OCI-LY3 (cell line): ENCODE data around the gene CNTNAP2.

ENCODE experiments used
- EZH2phosphoT487 ChIP-seq: fragments of 200-600 bp; shearing (Covaris generic); IDR thresholded peaks from 2 replicates; pipeline ENCODE4 v1.6.1; 2018; ENCODE audit warnings: antibody characterized with exemption, mixed run types, low read depth
- TF ChIP-seq, protein P1 (sequence below): fragments of 200-600, 300-600 bp; sonication (generic); IDR thresholded peaks from 2 replicates; pipeline ENCODE4 v1.5.1; 2014; ENCODE audit warnings: antibody characterized with exemption, low read length, low read depth

DNA sequence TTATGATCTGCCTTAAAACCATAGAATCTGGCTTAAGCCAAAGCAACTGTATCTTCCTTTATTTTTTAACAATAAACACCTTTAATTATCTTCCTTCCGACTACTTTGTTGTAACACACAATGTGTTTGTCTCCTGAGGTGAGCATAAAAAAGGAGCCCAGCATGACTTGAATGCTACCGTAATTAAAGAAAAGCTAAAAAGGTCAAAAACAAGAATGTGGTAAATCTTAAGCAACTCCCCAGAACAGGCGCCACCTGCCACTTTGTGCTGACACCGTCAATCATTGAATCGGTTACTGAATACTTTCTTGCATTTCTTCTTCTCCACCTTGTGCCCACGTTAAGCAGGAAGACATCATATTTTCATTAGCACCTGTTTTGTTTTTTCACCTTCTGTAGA, 1904.1 kb downstream of the CNTNAP2 start:
- TF ChIP-seq, protein P1, sequence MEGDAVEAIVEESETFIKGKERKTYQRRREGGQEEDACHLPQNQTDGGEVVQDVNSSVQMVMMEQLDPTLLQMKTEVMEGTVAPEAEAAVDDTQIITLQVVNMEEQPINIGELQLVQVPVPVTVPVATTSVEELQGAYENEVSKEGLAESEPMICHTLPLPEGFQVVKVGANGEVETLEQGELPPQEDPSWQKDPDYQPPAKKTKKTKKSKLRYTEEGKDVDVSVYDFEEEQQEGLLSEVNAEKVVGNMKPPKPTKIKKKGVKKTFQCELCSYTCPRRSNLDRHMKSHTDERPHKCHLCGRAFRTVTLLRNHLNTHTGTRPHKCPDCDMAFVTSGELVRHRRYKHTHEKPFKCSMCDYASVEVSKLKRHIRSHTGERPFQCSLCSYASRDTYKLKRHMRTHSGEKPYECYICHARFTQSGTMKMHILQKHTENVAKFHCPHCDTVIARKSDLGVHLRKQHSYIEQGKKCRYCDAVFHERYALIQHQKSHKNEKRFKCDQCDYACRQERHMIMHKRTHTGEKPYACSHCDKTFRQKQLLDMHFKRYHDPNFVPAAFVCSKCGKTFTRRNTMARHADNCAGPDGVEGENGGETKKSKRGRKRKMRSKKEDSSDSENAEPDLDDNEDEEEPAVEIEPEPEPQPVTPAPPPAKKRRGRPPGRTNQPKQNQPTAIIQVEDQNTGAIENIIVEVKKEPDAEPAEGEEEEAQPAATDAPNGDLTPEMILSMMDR = no peak
- no peak for TF ChIP-seq EZH2phosphoT487
